Measurements from ENCODE around the gene CALM3. TPM values are rescaled to one million over a fixed set of nuclear protein-coding genes. Genes with fewer than 3 reads are reported as not detected.

The CALM3 gene
- total and polyA plus RNA-seq, 2 donors (not counting 3 experiments of a cell fraction or from before 2014, with no cell fraction given) = 305 to 425 TPM

DNA sequence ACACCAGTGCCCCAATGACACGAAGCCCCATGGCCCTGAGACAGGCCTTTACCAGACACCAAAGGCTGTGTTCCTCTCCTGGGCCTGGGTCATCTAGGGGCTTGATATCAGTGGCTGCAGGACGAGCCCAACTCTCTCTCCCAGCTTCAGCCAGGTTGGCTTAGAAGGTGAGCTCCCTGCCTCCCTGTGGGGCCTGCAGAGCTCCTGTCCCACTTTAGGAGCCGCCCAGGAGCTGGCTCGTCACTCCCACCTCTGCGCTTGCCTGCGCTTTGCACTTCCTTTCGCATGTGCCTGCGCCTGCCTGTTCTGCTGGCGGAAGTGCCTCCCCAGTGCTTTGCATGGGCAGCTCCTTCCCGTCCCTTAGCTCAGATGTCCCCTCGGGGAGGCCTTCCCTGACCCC, 4.9 kb downstream of the CALM3 start:
- ChIA-PET POLR2A (no interaction called here), CTCF (interaction anchor here (1.4 to 4.0 kb wide), 3 partner anchors 8 to 56 kb away, joined by 4 to 22 read pairs (median 5); partner anchors contain the start of gene DACT3)
- DNase-seq (ENCODE audit: low read depth, low spot score) (no peak), FAIRE-seq (no peak)
- no peak overlapping the region for H2AFZ ChIP-seq (ENCODE audit: low read depth, low read length)
- H4K20me1 ChIP-seq (replicated peaks; ENCODE audit: control insufficient read depth, extremely low read depth, insufficient read depth, low read length) = no peaks in the 10 kb centered on the region
- peaks cover 13 to 51% of the 10 kb centered on the region in 2 experiments for H3K36me3 ChIP-seq (ENCODE audit: control insufficient read depth in 2 of 2, extremely low read depth in 1 of 2, insufficient read depth in 2 of 2, low read length in 2 of 2)
- peaks cover 53% of the 10 kb centered on the region for H3K79me2 ChIP-seq (ENCODE audit: control insufficient read depth, insufficient read depth, low read length)
- H3K9me3 ChIP-seq (replicated peaks; ENCODE audit: control insufficient read depth, insufficient read depth, low read length) = no peaks in the 10 kb centered on the region
- H3K4me2 ChIP-seq (ENCODE audit: insufficient read depth, low read length) = no peak overlapping the region
- H3K27ac ChIP-seq (ENCODE audit: insufficient read depth, low read depth, low read length) = no peak overlapping the region
- BruUV-seq (replicated peaks) = no TSS peak
- H3K9ac ChIP-seq (replicated peaks; ENCODE audit: extremely low read depth, insufficient read depth, low read length) = no peak overlapping the region
- H3K4me3 ChIP-seq (replicated peaks in 1 of 3; ENCODE audit: insufficient read depth in 1 of 3, low read depth in 1 of 3, low read length in 3 of 3) = no peak overlapping the region
- intact Hi-C loops (cut with micrococcal nuclease) (no loop called here), dilution Hi-C loops (cut with MboI; ENCODE audit: extremely low pct_ligation_motif_present, low sequenced_read_pairs) (no loop called here)
- H3K27me3 ChIP-seq (ENCODE audit: control insufficient read depth in 2 of 2, insufficient read depth in 2 of 2, low read length in 2 of 2) = no peaks in the 10 kb centered on the region
- H3K9me1 ChIP-seq (replicated peaks; ENCODE audit: control insufficient read depth, extremely low read depth, insufficient read depth, low read length) = no peaks in the 10 kb centered on the region
- TF ChIP-seq GATA2 (IDR thresholded peaks at IDR 0.05; ENCODE audit: insufficient read depth, insufficient read length, low read depth, low read length) (no peak), EZH2 (IDR thresholded peaks at IDR 0.05; ENCODE audit: borderline replicate concordance, low read depth, low read length, severe bottlenecking) (no peak), POLR2AphosphoS5 (IDR thresholded peaks at IDR 0.05; ENCODE audit: insufficient read depth, low read depth, low read length) (no peak), MYC (IDR thresholded peaks at IDR 0.05; ENCODE audit: low read depth, low read length) (no peak), POLR2A (IDR thresholded peaks at IDR 0.05; ENCODE audit: low read depth, low read length) (no peak), JUN (IDR thresholded peaks at IDR 0.05; ENCODE audit: borderline replicate concordance, insufficient read depth, insufficient read length, low read depth) (no peak), FOS (IDR thresholded peaks at IDR 0.05; ENCODE audit: borderline replicate concordance, insufficient read depth, low read length) (no peak)
- TF ChIP-seq, protein P1, sequence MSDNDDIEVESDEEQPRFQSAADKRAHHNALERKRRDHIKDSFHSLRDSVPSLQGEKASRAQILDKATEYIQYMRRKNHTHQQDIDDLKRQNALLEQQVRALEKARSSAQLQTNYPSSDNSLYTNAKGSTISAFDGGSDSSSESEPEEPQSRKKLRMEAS (IDR thresholded peaks at IDR 0.05; ENCODE audit: insufficient read depth, insufficient read length) = no peak
- TF ChIP-seq, protein P2, sequence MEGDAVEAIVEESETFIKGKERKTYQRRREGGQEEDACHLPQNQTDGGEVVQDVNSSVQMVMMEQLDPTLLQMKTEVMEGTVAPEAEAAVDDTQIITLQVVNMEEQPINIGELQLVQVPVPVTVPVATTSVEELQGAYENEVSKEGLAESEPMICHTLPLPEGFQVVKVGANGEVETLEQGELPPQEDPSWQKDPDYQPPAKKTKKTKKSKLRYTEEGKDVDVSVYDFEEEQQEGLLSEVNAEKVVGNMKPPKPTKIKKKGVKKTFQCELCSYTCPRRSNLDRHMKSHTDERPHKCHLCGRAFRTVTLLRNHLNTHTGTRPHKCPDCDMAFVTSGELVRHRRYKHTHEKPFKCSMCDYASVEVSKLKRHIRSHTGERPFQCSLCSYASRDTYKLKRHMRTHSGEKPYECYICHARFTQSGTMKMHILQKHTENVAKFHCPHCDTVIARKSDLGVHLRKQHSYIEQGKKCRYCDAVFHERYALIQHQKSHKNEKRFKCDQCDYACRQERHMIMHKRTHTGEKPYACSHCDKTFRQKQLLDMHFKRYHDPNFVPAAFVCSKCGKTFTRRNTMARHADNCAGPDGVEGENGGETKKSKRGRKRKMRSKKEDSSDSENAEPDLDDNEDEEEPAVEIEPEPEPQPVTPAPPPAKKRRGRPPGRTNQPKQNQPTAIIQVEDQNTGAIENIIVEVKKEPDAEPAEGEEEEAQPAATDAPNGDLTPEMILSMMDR (IDR thresholded peaks at IDR 0.05; ENCODE audit: extremely low read depth in 1 of 2, insufficient read depth in 1 of 2, low read depth in 1 of 2, low read length in 2 of 2) = no peak
- H3K4me1 ChIP-seq (ENCODE audit: control insufficient read depth, extremely low read depth, insufficient read depth, low read length) = peaks cover 13% of the 10 kb centered on the region
